Nephron (organoid): ENCODE results near the gene DMRT1.
A peak's percentile ranks its signal among the peaks of the same experiment; 100 is the strongest.

Source experiments
- H3K27ac Mint-ChIP-seq, 3 experiments: 2 replicates each; pipeline ENCODE4 v1.8.0; 2020; ENCODE audit warnings: mixed read lengths in 3 of 3, mild to moderate bottlenecking in 2 of 3, moderate library complexity in 1 of 3
- H3K27me3 Mint-ChIP-seq: 2 replicates; pipeline ENCODE4 v1.8.0; 2021; ENCODE audit warnings: low read depth, mild to moderate bottlenecking, moderate library complexity, mixed read lengths
- H3K36me3 Mint-ChIP-seq: 2 replicates; pipeline ENCODE4 v1.8.0; 2020; ENCODE audit warnings: low read depth, mixed read lengths
- H3K4me1 Mint-ChIP-seq: 2 replicates; pipeline ENCODE4 v1.8.0; 2020; ENCODE audit warnings: mixed read lengths
- H3K4me3 Mint-ChIP-seq, 3 experiments: 2 replicates each; pipeline ENCODE4 v1.8.0; 2020; ENCODE audit warnings: mild to moderate bottlenecking in 3 of 3, mixed read lengths in 3 of 3, moderate library complexity in 2 of 3
- H3K9me3 Mint-ChIP-seq: 2 replicates; pipeline ENCODE4 v1.8.0; 2020; ENCODE audit warnings: mixed read lengths
- CTCF ChIP-seq, 3 experiments: fragments of 200-600 bp; sonication (generic); IDR thresholded peaks; one replicate each; pipeline ENCODE4 v1.5.0; 2021; ENCODE audit warnings: antibody characterized with exemption in 3 of 3; ENCODE audit not compliant: unreplicated experiment in 3 of 3

The DMRT1 gene

GRCh38 chr9:886886-887285, 45.4 kb downstream of the DMRT1 start:
- no peaks in the 10 kb centered on the region for H3K4me1 Mint-ChIP-seq
- no peak overlapping the region for H3K4me3 Mint-ChIP-seq
- H3K27ac Mint-ChIP-seq = no peak overlapping the region
- TF ChIP-seq CTCF (IDR thresholded peaks at IDR 0.05; ENCODE audit: unreplicated experiment in 3 of 3) = no peak
- no peaks in the 10 kb centered on the region for H3K36me3 Mint-ChIP-seq
- H3K27me3 Mint-ChIP-seq = peaks cover 13% of the 10 kb centered on the region
- peaks cover 2% of the 10 kb centered on the region for H3K9me3 Mint-ChIP-seq

- Mint-ChIP-seq H3K27me3 (peaks cover 25% of the 10 kb centered on the region), H3K36me3 (no peaks in the 10 kb centered on the region), H3K9me3 (no peaks in the 10 kb centered on the region), H3K27ac (no peak overlapping the region), H3K4me3 (no peak overlapping the region), H3K4me1 (peaks cover 5% of the 10 kb centered on the region)
- TF ChIP-seq CTCF (IDR thresholded peaks at IDR 0.05; ENCODE audit: unreplicated experiment in 3 of 3) = no peak
Measured at GRCh38 chr9:892123-892522, 50.6 kb downstream of the DMRT1 start.

- H3K27ac Mint-ChIP-seq = no peak overlapping the region
- H3K27me3 Mint-ChIP-seq = peaks cover 19% of the 10 kb centered on the region
- peaks cover 5% of the 10 kb centered on the region for H3K4me1 Mint-ChIP-seq
- no peaks in the 10 kb centered on the region for H3K9me3 Mint-ChIP-seq
- no peak for TF ChIP-seq CTCF (IDR thresholded peaks at IDR 0.05; ENCODE audit: unreplicated experiment in 3 of 3)
- no peak overlapping the region for H3K4me3 Mint-ChIP-seq
- no peaks in the 10 kb centered on the region for H3K36me3 Mint-ChIP-seq
Measured at GRCh38 chr9:893115-893514, 51.6 kb downstream of the DMRT1 start.

- no peaks in the 10 kb centered on the region for H3K36me3 Mint-ChIP-seq
- H3K4me1 Mint-ChIP-seq = peaks cover 5% of the 10 kb centered on the region
- peaks cover 23% of the 10 kb centered on the region for H3K27me3 Mint-ChIP-seq
- H3K4me3 Mint-ChIP-seq = peak overlapping the region in 1 of 3 experiments; percentile 37
- TF ChIP-seq CTCF (IDR thresholded peaks at IDR 0.05; ENCODE audit: unreplicated experiment in 3 of 3) = peak; percentile 84 to 92 (median 87)
- H3K9me3 Mint-ChIP-seq = no peaks in the 10 kb centered on the region
- H3K27ac Mint-ChIP-seq = no peak overlapping the region
Measured at GRCh38 chr9:893843-894420, 52.4 kb downstream of the DMRT1 start.

- Mint-ChIP-seq H3K27ac (peak overlapping the region in 1 of 3 experiments; percentile 32), H3K36me3 (no peaks in the 10 kb centered on the region), H3K4me3 (no peak overlapping the region), H3K9me3 (no peaks in the 10 kb centered on the region), H3K27me3 (peaks cover 39% of the 10 kb centered on the region), H3K4me1 (peaks cover 4% of the 10 kb centered on the region)
- TF ChIP-seq CTCF (IDR thresholded peaks at IDR 0.05; ENCODE audit: unreplicated experiment in 3 of 3) = no peak
Measured at GRCh38 chr9:899440-900184, 58.1 kb downstream of the DMRT1 start.

GRCh38 chr9:903886-904285, 62.4 kb downstream of the DMRT1 start:
- H3K4me3 Mint-ChIP-seq = no peak overlapping the region
- H3K4me1 Mint-ChIP-seq = peaks cover 4% of the 10 kb centered on the region
- no peaks in the 10 kb centered on the region for H3K36me3 Mint-ChIP-seq
- no peak for TF ChIP-seq CTCF (IDR thresholded peaks at IDR 0.05; ENCODE audit: unreplicated experiment in 3 of 3)
- H3K27me3 Mint-ChIP-seq = peaks cover 74% of the 10 kb centered on the region
- no peaks in the 10 kb centered on the region for H3K9me3 Mint-ChIP-seq
- H3K27ac Mint-ChIP-seq = no peak overlapping the region
